GM04504 (cell line): Measurements from ENCODE around the gene SPRYD3.

Source experiments
- DNase-seq: peaks from one replicate; pipeline ENCODE4 v3.0.0-alpha.2; 2012; ENCODE audit warnings: low read depth

SPRYD3 gene

DNA sequence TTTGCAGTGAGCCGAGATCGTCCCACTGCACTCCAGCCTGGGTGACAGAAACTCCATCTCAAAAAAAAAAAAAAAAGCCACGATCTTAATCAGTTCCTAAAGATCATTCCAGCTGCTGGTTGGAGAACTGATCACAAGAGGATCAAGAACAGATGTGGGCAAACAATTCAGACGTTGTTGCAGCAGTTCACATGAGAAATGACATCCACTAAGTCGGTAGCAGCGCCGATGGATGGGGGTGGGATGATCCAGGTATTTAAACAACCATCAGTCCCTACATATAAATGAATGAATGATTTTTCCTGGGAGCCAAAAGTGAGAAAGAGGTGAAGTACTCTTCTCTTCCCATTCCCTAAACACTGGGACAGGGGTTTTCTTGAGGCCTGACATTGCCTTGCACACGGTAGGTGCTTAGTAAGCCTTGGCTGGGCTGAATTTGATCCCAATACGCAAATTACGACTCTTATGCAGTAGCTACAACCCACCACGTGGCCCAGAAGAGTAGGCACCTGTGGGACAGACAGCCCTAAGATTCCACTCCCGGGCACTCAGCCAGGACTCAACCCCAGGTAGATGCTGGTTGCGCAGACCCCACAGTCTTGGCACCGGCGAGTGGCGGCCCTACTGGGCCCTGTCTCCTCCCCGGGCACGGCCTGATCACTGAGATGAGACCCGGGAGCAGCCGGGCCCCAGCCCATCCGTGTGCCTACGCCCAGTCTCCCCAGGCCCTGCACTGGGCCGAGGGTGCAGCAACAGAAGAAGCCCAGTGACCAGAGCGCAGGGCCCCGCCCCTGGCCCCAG, 565 bp downstream of the SPRYD3 start:
- DNase-seq, result no peak

GRCh38 chr12:53077030-53077429, 2.2 kb downstream of the SPRYD3 start:
- DNase-seq, result no peak

DNA sequence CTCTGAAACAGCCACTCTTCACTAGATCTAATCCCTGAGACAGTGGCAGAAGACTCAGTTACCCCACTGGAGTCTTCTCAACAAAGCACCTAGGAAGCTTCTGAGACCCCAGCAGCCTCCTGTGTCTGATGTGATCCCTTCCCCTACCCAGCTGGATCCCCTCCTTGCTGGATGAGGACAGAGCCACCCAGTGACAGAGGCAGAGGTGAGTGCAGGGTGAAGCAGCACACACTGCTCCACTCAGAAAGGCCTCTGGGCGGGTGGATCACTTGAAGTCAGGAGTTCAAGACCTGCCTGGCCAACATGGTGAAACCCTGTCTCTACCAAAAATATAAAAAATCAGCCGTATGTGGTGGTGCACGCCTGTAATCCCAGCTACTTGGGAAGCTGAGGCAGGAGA, 2.7 kb downstream of the SPRYD3 start:
- no peak for DNase-seq

DNA sequence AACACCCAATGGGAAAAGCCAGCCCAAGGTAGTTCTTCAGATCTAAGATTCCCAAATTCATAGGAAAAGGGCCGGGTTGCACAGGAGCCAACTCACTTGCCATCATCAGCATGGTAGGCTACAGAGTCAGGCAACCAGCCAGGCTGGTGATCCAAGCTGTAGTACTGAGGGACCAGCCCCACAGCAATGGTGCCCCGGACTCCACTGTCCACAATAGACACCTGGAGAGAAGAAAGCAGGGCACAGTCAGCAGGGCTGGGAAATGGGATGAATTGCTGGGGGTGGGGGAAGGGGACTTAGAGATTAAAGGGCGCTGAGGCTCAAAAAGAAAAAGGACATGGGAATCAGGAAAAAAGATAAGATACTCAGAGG, 4.2 kb downstream of the SPRYD3 start:
- DNase-seq, result no peak

- DNase-seq, result no peak
Measured at GRCh38 chr12:53074283-53074998, 4.7 kb downstream of the SPRYD3 start.

DNA sequence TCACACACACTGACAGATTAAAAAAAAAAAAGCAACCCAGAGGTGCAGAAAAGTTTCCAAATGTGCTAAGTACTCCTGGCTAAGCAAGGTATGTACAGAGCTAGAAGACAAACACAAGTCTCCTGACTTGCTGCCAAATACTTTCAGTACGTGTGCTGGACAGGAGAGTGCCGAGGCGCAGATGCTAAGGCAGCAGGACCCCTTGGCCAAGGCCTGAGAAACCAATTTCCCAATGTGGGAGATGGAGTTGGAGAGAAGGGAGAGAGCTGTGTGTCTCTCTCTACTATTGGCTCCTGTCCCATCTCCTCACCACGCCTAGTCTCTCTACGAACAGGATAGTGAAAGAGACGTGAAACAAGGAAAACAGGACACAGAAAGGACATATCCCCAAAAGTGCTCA, 5.3 kb downstream of the SPRYD3 start:
- no peak for DNase-seq

GRCh38 chr12:53071591-53072551, 7.3 kb downstream of the SPRYD3 start:
- DNase-seq, result no peak

DNA sequence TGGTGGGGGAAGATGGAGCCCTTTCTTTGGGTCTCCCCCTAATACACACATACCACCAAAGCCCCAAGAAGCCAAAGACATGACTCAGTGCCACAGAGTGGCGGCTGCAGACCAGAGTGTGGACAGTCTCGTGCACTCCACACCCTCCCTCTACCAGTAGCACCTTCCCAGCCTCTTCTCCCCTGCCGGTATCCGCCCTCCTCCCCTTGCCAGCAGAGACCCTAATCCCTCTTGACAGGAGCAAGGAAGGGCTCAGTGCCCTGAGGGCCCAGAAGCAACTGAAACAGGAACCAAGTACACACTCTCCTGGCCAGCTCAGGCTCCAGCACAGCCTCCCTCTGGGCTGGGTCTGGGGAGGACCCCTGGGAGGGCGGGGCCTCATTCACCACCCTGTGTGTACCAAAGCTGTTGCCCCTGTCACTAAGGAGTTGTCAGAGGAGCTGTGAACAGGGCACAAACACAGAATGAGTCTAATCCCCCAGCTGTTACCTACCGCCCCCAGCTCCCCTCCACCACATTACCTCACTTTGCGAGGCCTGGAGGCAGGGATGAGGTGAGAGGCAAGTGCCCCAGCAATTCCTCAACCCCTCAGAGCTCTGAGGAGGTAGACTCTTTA, 8.2 kb downstream of the SPRYD3 start:
- DNase-seq, result no peak

DNA sequence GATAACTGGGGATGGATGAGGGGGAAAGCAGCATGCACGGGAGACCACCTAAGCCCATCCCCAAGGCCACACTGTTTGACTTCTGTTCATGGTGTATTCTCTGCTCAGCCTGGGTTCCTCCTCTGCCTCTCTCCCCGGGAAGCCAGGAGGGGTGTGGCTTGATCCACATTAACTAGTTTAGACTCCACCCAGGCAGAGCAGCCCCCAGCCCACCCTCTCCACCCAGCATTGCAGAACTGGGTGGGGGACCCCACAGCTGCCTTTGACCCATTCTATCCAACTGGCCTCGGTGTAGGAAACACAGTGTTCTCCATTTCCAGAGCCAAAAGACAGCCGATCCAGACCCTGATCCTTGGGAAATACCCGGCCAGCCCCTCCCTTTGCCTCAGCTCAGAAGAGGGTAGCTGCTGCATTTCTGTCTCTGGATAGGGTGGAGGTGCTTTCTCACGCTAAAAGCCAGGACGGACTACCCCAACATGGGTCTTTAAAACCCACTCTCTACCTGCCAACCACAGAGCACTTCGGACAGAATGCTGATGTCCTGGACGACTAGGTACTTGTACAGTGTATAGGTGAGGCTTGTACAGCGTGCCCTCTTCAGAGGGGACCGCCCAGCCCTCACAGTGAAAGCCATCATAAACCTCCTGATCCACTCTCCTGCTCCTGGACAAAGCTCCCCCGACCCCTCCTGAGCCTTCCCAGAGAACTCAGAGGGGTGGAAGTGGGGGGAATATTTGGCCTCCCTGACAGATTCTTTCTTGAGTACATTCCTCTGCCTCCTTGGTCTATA, 9.4 kb downstream of the SPRYD3 start:
- DNase-seq, result no peak

DNA sequence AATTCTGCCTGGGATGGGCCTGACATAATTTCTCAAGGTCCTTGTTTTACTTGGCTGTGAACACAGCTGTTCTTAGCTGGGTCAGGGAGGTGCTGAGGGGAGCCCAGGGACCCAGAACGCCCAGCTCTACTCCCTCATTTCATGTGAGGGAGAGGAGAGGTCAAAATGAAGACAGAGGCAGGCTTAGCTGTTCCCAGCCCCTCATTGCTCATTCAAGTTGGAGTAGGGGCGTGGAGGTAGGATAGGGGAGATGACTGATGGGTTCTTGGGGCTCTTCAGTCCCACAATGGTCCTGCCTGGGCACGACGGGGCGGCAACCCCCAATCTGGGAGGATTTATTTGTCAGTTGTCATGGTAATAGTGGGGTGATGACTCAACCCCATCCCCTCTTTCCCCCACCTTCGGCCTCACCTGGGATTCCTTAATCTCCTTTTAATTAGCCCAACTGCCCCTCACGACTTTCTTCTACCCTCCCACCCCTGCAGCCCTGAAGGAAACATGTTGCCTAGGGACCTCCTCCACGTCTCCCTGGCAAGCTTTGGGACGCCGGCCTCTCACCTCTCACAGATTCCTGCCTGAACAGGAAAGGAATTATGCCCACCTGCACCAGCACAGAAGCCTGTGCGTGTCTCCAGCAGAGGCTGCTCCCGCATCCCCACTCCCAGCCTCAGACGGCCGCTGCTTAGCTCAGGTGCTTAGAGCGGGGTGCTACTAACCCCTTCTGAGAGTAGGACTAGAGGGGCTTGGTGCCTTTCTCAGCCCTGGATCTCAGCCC, 10.2 kb downstream of the SPRYD3 start:
- DNase-seq, result no peak

DNA sequence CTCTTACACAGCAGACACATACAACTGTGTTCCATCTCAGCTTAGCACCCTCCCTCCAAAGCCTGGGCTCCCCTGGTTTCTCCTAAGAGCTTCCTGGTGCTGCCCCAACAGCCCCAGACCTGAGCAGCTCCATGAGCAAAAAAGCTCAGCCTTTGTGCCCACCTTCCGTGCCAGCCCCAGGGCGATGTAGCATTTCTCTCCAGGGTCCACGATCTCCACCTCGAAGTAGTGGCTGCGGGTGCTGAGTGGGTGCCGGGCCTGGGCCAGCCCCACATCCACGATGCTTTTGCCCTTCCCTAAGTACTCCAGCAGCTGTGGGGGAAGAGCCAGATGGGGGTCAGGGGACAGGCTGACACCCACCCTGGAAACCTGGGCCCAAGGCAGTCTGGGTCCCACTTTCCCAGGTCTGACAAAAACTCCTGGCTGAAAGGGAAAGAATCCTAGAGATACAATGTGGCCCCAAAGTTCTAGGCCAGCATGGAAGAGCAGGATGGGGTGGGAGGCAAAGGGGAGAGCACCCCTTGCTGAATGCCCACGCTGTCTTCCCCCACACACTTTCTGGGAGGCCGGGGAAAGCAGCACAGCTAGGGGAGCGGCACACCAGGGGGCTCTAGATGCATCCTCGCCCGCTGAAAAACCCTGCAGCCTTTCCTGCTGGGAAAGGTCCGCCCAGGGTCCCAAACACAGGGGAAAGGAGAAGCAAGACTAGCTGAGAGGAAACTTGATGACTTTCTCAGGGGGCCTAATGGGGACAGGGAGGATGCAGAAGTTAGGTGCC, 11.0 kb downstream of the SPRYD3 start:
- no peak for DNase-seq

DNA sequence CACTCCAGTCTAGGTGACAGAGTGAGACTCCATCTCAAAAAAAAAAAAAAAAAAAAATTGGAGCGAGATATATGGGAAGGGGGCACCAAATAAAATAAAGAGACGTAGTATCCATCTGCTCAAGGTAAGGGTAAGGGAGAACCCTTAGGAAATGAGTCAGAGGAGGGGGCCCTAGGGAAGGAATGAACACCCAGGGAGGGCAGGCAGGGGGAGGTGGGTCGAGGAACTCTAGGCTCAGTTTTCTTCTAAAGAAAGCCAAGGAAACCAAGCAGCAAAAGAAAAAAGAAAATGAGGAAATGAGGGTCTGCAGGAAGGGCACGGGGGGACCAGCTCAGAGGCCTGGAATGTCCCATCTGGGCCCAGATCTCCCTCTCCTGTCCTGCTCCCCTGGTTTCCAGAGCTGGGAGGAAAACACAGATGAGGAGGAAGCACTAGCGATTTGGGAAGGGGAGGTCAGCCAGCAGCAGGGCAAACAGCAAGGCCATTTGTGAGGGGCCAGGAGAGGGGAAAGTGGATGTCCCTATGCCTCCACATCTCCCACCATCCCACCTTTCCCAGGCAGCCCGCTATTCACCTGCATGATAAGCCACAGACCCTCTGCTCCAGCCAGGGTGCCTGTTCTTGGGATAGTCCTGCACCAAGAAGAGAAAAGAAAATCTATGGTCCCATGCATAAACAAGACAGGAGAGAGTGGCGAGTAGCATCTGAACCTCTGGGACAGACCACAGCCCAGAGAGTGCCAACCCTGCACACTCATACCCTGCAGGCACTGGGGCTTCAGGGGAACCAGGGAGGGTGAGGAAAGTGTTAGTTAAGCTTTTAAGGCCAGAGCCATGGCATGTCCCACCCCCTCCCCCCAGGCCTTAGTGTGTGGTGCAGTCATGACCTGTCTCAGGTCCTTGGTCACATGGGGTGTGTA, 11.9 kb downstream of the SPRYD3 start:
- DNase-seq, result no peak

GRCh38 chr12:53065975-53066931, 12.9 kb downstream of the SPRYD3 start:
- peak; percentile 65 for DNase-seq

DNA sequence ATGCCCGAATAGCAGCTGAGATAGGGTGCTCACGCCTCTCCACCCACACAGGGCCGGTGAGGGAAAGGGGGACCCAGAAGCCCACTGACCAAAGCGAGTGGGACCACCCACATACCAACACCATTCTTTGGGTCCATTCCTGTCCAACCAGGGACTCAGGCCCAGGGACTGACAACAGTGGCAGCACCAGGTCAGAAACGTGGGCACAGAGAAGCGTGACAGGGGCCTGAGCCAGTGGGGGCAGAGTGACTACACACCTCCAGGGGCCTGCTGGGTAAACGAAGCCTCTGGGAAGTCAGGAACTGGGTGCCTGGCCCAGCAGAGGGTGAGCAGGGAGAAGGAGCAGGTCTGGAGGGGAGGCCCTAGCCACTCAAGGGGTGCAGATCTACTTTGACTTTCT, 13.7 kb downstream of the SPRYD3 start:
- DNase-seq, result no peak

DNA sequence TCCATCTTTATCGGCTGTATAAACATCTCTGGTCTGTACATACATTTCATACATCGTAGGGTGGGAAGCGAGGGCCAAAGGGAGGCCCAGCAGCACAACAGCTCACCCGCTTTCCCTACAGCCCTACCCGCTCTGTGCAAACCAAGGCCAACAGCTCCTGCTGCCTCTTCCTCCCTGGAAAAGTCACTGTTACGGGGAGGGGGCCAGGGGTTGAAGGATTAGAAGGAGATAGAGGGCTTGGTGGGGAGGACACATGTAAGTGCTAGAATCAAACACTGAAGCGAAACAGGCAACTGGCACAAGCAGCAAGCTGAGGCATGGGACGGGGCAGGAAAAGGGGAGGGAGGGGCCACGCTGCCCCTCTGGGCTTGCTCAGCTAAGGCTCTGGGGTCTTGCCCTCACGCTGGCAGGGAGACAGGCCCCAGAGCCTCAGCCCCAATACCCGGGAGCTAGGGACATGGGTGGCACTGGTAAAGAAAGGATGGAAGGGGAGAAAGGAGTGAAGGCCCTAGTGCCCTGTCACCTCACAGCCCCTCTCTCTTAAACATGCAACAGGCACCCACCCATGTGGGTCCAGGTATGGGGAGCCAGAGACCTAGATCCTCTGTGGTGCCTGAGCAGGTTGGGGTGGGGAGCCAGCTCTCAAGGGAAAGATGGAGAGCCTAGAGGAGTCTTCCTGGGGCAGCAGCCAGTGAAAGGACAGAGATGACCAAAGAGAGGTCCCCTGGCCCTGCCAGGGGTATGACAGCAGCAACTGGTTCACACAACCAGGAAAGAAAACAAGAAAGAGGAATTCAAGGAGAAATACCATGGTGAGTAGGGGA, 14.4 kb downstream of the SPRYD3 start:
- no peak for DNase-seq
